HuH-7 (cell line): Measurements from ENCODE around the gene MED16.
"Not testable (repeated sequence)": the region's sequence is repeated elsewhere in the genome, so short reads cannot be mapped to it uniquely, and the experiment has no call there.

Source experiments
- DNase-seq: peaks from one replicate; pipeline ENCODE4 v3.0.0; 2011; ENCODE audit warnings: low spot score

Gene MED16

GRCh38 chr19:907183-907853 is 14.3 kb upstream of the MED16 start:
- DNase-seq, result no peak

DNA sequence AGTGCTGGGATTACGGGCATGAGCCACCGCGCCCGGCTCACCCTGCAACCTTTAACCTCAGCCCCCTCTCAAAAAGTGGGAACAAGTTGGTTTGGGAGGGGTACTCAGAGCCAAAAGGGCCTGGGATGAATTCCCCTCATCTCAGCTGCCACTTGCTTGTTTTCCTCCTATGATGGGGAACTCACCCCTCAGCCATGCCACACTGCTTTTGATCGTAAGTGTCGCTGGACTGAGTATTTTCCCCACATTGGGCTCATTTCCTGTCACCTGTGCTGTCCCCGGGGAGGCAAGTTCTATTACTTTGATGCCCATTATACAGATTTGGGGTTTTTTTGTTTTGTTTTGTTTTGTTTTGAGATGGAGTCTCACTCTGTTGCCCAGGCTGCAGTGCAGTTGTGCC is 13.5 kb upstream of the MED16 start:
- no peak for DNase-seq

- DNase-seq, result no peak
These were observed 11.6 kb upstream of the MED16 start for GRCh38 chr19:904545-904944.

- DNase-seq, result no peak
These were observed 10.3 kb upstream of the MED16 start for GRCh38 chr19:903266-903797.

DNA sequence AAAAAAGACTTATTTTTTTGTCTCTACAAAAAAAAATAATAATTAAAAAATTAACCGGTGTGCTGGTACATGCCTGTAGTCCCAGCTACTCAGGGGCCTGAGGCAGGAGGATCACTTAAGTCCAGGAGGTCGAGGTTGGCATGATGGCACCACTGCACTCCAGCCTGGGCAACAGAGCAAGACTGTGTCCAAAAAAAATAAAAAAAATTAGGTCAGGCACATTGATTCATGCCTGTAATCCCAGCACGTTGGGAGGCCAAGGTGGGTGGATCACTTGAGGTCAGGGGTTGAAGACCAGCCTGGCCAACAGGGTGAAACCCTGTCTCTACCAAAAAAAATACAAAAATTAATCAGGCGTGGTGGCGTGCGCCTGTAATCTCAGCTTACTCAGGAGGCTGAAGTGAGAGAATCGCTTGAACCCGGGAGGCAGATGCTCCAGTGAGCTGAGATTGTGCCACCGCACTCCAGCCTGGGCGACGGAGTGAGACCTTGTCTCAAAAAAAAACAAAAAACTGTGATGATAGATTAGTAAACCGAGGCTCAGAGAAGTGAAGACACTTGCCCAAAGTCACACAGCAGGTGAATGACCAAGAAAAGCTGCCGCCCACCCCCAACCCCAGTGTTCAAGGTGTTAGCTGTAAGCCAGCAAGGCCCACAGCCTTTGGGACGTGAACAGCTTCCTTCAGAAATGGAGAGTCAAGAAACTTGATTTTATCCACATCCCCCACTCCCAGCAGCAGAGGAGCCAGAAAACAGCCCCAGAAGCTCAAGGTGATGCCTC is 9.6 kb upstream of the MED16 start:
- DNase-seq, result no peak

DNA sequence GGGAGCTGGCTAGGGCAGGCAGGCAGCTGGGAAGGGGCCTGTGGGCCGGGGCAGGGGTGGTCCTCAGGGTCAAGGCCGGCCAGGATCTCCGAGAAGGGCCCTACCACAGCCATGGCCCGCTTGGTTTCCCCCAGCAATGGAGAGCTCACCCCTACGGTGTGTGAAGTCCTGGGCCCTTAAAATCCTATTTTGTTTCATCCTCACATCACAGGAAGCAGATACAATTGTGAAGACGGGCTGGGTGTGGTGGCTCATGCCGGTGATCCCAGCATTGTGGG is 9.0 kb upstream of the MED16 start:
- DNase-seq, result no peak

DNA sequence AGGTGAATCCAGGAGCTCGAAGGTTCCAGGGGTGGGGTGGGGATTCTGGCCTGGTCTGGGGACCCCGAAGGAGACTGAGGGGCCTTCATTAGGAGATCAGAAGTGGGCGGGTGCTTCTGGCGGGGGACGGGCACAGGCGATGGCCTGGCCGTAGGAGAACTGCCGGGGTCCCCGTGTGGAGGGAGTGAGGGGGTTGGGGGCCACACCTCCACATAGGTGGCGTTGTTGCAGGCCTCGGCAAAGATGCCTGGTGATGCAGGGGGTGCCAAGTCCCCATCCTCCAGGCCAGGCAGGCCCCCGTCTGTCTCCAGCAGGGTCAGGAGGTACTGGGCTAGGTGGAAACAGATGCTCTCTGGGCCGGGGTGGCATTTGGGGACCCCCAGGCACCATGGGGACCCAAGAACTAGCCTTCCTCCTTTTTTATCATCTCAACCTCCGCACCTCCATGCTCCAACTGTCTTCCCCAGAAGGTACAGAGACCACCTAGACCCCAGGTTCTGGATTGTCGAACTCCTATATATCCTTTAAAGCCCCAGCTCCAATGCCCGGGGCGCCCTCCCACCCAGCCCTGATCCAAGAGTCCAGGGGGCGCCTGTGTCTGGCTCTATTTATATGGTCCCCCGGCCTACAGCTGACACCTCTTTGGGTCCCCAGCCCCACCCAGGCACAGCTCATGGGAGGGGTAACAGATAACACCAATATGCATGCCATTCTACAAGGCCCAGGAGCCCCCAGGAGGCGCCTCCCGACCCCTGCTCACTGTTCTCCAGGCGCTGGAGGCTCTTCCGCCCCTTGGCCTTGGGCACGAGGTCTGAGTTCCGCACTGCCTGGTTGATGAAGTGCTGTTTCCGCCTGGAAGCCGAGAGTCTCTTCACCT is 8.5 kb upstream of the MED16 start:
- DNase-seq, result no peak

DNA sequence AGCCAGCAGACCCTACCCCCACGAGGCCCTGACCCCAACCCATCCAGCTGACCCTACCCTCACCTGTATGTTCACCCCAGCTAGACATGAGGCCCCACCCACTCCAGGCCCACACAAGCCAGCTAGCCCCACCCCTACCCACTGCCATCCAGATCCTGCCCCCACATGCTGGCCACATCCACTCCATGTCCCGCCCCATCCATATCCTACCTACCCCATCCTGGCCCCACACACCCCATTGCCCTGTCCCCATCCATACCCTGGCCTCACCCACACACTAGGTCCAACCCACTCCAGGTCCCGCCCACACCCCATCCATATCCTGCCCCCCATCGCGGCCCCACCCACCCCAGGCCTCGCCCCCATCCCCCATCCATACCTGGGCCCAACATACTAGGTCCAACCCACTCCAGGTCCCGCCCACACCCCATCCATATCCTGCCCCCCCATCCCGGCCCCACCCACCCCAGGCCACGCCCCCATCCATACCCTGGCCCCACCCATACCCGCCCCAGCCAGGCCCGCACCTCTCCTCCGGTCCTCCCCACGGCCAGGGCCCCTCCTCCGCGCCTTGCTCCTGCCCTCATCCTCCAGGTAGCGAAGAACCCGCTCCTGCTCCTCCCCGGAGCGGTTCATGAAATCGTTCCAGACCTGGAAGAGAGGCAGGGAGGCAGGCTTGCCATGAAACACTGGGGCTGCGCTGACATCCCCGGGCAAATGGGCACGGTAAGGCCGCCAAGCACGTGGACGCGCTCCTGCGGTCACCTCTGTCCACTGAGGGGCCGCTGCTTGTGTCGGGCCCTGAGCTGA is 7.5 kb upstream of the MED16 start:
- DNase-seq, result no peak

DNA sequence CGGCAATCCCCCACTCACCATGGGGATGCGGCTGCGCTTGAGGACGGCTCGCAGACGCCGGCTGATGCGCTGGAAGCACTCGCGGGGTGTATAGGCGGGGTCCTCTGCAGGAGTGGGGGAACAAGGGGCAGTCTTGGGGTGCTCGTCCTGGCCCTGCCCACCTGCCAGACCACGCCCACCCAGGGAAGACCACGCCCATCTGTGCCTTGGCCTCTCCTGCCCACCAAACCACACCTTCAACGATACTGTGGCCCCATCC is 7.0 kb upstream of the MED16 start:
- no peak for DNase-seq

DNA sequence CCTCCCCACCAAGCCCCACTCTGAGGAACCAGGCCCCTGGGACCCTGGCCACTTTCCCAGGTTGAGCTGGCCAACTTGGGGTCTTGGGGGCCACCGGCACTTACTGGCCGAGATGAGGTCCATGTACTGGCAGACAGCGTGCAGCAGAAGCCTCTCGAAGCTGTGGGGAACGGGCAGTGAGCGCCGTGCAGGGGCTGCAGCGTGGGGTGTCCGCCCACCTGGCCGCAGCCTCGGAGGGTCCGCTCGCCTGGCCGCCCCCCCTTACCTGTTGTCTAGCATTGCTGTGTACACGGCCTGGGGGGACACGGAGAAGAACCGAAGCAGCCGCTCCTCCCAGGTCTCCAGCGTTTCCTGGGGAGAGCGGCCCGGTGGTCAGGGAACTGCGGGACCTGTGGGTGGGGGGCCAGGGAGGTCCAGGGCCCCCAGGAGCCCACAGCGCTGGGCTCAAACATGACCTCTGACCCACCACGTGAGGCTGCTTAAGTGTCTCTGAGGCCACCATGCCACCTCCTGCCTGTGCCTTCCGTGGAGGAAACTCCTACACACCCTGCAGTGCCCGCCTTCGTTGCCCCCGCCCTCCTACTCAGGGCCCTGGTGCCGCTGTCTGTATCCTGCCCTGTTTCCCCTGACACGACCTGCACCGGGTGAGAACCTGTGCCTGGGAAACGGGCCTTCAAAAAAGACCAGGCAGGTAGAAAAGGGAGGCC is 6.5 kb upstream of the MED16 start:
- DNase-seq, result no peak

DNA sequence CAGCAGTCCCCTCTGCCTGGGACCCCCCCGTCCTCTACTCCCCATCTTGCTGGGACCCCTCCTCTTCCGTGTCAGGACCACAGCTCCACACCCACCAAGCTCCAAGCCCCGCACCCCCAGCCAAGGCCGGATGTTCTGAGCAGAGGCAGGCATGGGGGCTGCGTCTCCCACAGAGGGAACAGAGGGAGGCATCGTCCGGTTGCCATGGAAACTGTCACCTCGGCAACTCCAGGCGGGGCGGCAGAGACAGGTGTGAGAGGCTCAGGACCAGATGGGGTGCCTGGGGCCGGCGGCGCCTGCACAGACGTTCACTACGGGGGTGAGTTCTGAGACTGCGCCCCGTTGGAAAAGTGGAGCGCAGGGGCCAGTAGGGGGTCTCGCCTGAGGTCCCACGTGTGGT is 5.7 kb upstream of the MED16 start:
- DNase-seq, result no peak

DNA sequence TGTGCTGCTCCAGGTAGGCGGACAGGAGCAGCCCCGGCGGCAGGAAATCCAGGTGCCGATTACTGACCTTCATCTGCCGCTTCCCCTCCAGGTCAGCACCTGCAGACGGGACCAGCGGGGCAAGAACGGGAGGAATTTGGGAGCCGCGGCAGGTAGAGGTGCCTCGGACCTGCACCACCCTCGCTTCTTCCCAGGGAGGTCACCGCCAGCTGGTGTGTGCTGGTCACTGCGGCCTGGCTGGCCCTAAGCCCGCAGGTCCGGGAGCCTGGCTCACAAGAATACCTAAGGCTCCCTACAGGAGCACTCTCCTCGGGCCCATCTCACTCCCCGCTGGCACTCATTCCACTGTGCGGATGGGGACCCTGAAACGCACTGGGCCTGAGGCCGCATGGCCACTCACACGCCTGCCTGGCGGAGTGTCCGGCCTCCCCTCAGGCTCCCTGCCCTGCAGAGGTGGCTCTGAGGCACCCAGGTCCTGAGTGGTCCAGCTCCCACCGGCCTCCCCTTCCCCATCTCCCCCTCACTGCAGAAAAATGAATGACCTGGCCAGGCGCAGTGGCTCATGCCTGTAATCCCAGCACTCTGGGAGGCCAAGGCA is 4.6 kb upstream of the MED16 start:
- DNase-seq, result peak; percentile 66

DNA sequence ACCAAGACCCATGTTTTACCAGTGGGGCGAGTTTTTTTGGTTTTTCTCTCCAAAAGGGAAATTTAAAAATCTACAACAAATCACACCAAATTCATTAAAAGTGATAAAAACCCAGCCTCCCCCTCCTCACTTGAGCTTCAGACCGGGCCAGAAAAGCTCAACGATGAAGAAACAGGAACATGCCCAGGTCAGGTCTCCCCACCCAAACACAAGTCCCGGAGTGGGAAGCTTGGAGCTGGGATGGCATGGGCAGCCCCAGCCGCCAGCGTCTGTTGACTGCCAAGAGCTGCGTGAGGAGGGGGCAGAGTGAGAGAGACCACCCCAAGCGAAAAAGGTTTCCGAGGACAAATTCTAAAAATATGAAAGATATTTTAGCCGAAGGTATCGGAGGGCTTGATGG is 4.0 kb upstream of the MED16 start:
- no peak for DNase-seq

DNA sequence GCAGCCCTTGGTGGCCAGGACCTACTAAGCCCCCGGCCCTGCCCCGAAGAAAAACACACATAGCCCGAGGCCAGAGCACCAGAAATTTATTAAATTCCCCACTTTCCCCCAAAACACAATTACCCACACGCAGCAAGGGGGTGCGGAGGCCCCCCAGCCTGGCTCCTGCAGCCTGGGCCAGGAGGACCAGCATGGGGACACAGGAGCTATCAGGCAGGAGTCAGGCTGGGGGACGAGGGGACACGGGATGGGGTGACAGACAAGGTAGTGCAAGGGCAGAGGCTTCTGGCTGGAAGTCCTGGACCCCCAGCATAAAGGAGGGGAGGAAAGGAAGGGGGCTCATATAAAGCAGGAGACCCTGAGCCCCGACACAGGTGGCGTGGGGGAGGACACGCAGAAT is 3.4 kb upstream of the MED16 start:
- DNase-seq, result no peak

- DNase-seq, result peak; percentile 45
These were observed 619 bp downstream of the MED16 start for GRCh38 chr19:892243-892893.

DNA sequence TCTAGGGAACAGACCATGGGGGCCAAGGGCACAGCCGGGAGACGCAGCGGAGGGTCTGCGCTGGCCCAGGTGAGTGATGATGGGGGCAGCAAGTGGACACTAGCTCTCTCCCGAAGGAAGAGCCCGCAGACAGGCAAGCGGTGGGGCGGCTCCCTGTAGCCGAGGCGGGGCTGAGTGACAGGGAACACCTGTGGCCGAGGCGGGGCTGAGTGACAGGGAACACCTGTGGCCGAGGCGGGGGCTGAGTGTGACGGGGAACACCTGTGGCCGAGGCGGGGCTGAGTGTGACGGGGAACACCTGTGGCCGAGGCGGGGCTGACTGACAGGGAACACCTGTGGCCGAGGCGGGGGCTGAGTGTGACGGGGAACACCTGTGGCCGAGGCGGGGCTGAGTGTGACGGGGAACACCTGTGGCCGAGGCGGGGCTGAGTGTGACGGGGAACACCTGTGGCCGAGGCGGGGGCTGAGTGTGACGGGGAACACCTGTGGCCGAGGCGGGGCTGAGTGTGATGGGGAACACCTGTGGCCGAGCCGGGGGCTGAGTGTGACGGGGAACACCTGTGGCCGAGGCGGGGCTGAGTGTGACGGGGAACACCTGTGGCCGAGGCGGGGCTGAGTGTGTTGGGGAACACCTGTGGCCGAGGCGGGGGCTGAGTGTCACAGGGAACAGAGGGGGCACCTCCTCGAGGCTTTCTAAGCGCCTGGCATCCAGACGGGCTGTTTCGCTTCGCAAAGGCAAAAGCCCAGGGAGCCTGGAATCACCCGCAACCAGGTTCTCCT is 1.4 kb downstream of the MED16 start:
- DNase-seq, result not testable (repeated sequence)

DNA sequence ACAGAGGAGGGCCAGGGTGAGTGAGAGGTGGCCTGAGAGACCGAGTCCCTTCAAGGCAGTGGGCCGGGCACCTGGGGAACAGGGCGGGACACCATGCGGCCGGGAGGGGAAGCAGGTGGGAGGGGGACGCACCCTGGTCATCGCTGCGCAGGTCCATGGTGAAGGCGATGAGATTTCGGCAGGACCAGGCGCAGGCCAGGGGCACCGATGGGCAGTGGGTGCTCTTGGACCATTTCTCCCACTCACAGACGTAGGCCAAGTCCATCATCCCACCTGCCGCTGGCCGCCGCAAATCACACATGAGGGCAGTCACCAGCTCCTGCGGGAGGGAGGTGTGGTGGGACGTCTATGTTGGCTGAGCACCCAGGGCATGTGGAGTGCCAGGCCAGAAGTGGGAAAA is 2.2 kb downstream of the MED16 start:
- DNase-seq, result no peak

DNA sequence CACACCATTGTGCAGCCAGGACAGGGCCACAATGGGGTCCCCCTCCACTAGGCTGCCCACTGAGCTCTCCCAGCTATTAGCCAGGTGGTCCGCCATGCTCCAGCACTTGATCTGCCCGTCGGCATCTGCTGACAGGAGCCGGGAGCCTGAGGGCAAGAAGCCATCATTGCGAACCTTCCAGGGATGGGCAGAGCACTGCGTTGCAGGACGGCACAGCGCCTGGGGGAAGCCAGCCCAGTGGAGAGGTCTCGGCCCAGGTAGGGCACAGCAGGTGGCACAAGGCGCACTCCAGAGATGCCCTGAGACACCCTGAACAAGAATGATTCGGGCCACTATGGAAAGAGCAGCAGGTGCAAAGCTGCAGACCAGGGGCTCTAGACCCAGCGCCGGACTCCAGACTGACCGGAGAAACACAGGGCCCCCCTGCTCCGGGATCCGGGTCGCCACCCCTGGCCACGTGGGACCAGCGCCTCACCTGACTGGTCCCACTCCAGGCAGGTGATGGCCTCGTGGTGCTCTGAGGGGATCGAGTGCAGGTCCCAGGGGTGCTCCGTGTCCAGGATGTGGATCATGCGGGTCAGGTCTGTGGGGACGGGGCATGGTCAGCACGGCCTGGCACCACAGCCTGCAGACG is 3.2 kb downstream of the MED16 start:
- no peak for DNase-seq

GRCh38 chr19:888581-889385 is 4.2 kb downstream of the MED16 start:
- no peak for DNase-seq
